DOHH2 (cell line): ENCODE measurements around the gene NPR2.

Source experiments
- H3F3A ChIP-seq: fragments of 200-600 bp; sonication (generic), shearing (Covaris generic); 2 replicates; pipeline ENCODE4 v1.6.0; 2016; ENCODE audit warnings: antibody characterized with exemption, mild to moderate bottlenecking; ENCODE audit not compliant: control insufficient read depth, insufficient read depth
- H3K27ac ChIP-seq: fragments of 200-600 bp; sonication (generic); 2 replicates; pipeline ENCODE4 v1.5.1; 2014; ENCODE audit warnings: low read depth, mild to moderate bottlenecking, low read length, moderate library complexity
- H3K27me3 ChIP-seq: fragments of 200-600 bp; sonication (generic); 2 replicates; pipeline ENCODE4 v1.6.1; 2014; ENCODE audit warnings: mild to moderate bottlenecking, low read length, mixed read lengths; ENCODE audit not compliant: control insufficient read depth
- H3K36me3 ChIP-seq: fragments of 200-600 bp; sonication (generic); 2 replicates; pipeline ENCODE4 v1.6.1; 2014; ENCODE audit warnings: mild to moderate bottlenecking, low read length, moderate library complexity, mixed read lengths; ENCODE audit not compliant: control insufficient read depth
- H3K4me1 ChIP-seq: fragments of 200-600 bp; sonication (generic); 2 replicates; pipeline ENCODE4 v1.6.1; 2014; ENCODE audit warnings: mild to moderate bottlenecking, low read length, mixed read lengths; ENCODE audit not compliant: control insufficient read depth
- H3K4me2 ChIP-seq: fragments of 200-600 bp; sonication (generic); 2 replicates; pipeline ENCODE4 v1.6.0; 2014; ENCODE audit warnings: mild to moderate bottlenecking, low read length, moderate library complexity
- H3K4me3 ChIP-seq: fragments of 200-600 bp; sonication (generic); 2 replicates; pipeline ENCODE4 v1.5.1; 2014; ENCODE audit warnings: mild to moderate bottlenecking, low read length, mixed read lengths
- H3K79me2 ChIP-seq: fragments of 200-600 bp; sonication (generic); 2 replicates; pipeline ENCODE4 v1.6.1; 2014; ENCODE audit warnings: mild to moderate bottlenecking, low read length, mixed read lengths; ENCODE audit not compliant: control insufficient read depth
- H3K9me2 ChIP-seq: fragments of 200-600 bp; sonication (generic); replicated peaks from 2 replicates; pipeline ENCODE4 v1.6.1; 2014; ENCODE audit warnings: mild to moderate bottlenecking, low read length, mixed read lengths; ENCODE audit not compliant: control insufficient read depth
- H3K9me3 ChIP-seq: fragments of 200-600 bp; sonication (generic); 2 replicates; pipeline ENCODE4 v1.6.1; 2014; ENCODE audit warnings: antibody characterized with exemption, low read length, mixed read lengths; ENCODE audit not compliant: control insufficient read depth, insufficient read depth
- H4K20me1 ChIP-seq: fragments of 200-600 bp; sonication (generic); 2 replicates; pipeline ENCODE4 v1.6.0; 2014; ENCODE audit warnings: low read depth, mild to moderate bottlenecking, antibody characterized with exemption, low read length, moderate library complexity; ENCODE audit not compliant: control insufficient read depth, insufficient read depth
- CTCF ChIP-seq: fragments of 200-600 bp; sonication (generic); IDR thresholded peaks from one replicate; pipeline ENCODE4 v1.5.1; 2014; ENCODE audit warnings: antibody characterized with exemption, mild to moderate bottlenecking, low read depth, low read length; ENCODE audit not compliant: poor library complexity, severe bottlenecking
- EZH2phosphoT487 ChIP-seq: fragments of 200-600 bp; sonication (generic); IDR thresholded peaks from 2 replicates; pipeline ENCODE4 v1.6.1; 2017; ENCODE audit warnings: borderline replicate concordance, mild to moderate bottlenecking, antibody characterized with exemption, low read length, moderate library complexity, mixed read lengths

Gene NPR2

GRCh38 chr9:35818341-35818740, 26.9 kb downstream of the NPR2 start:
- Histone ChIP-seq H3K4me3 (no peak overlapping the region), H3F3A (peaks cover 6% of the 10 kb centered on the region), H3K79me2 (peaks cover 13% of the 10 kb centered on the region), H3K27ac (no peak overlapping the region), H3K9me3 (0 out of 2 replicates have a peak, but pooled peaks cover 3% of the 10 kb centered on the region), H4K20me1 (no peaks in the 10 kb centered on the region), H3K4me1 (peaks cover 14% of the 10 kb centered on the region), H3K27me3 (no peaks in the 10 kb centered on the region), H3K36me3 (peaks cover 4% of the 10 kb centered on the region), H3K9me2 (no peaks in the 10 kb centered on the region), H3K4me2 (no peak overlapping the region)
- TF ChIP-seq CTCF (no peak), EZH2phosphoT487 (no peak)

GRCh38 chr9:35820076-35820475, 28.7 kb downstream of the NPR2 start:
- peaks cover 3% of the 10 kb centered on the region for H3F3A ChIP-seq
- H3K4me1 ChIP-seq: peaks cover 4% of the 10 kb centered on the region
- 0 out of 2 replicates have a peak, but pooled peaks cover 3% of the 10 kb centered on the region for H3K9me3 ChIP-seq
- no peak overlapping the region for H3K27ac ChIP-seq
- no peaks in the 10 kb centered on the region for H3K36me3 ChIP-seq
- no peak overlapping the region for H3K4me3 ChIP-seq
- H3K27me3 ChIP-seq: no peaks in the 10 kb centered on the region
- H3K4me2 ChIP-seq: no peak overlapping the region
- no peaks in the 10 kb centered on the region for H4K20me1 ChIP-seq
- TF ChIP-seq CTCF (no peak), EZH2phosphoT487 (no peak)
- H3K79me2 ChIP-seq: no peaks in the 10 kb centered on the region
- no peaks in the 10 kb centered on the region for H3K9me2 ChIP-seq

DNA sequence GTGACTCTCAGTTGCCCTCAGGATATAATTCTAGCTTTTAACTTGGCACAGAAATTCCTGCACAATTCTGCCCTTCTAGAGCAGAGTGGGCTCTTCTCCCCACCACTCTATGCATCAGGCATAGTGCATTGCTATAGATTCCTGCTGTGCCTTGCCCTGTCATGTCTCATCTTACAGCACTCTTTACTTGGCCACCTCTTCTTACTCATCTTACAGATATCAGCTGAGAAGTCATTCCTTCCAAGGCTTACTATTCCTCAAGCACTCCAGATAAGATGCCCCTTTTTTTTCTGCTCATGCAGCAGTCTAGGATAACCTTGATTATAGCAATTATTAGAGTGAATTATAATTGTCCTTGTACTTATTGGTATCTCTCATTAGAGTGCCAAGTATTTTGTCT, 31.5 kb downstream of the NPR2 start:
- H3K9me3 ChIP-seq: no peaks in the 10 kb centered on the region
- no peaks in the 10 kb centered on the region for H3K79me2 ChIP-seq
- H3K36me3 ChIP-seq: no peaks in the 10 kb centered on the region
- TF ChIP-seq EZH2phosphoT487: no peak
- no peak for TF ChIP-seq CTCF
- H3K27me3 ChIP-seq: peaks cover 9% of the 10 kb centered on the region; the same call in 1 of the 2 replicates
- H3K27ac ChIP-seq: no peak overlapping the region
- no peak overlapping the region for H3K4me3 ChIP-seq
- H3F3A ChIP-seq: no peaks in the 10 kb centered on the region
- no peaks in the 10 kb centered on the region for H4K20me1 ChIP-seq
- H3K4me2 ChIP-seq: no peak overlapping the region
- peaks cover 4% of the 10 kb centered on the region; the same call in 1 of the 2 replicates for H3K4me1 ChIP-seq
- no peaks in the 10 kb centered on the region for H3K9me2 ChIP-seq
